AG09319 (cell line): ENCODE results near the gene ACSS2.

Source experiments
- DNase-seq: peaks from one replicate; pipeline ENCODE4 v3.0.0-alpha.2; 2010; ENCODE audit warnings: low read depth; ENCODE audit errors: extremely low read depth
- TF ChIP-seq, protein P1 (sequence below): IDR thresholded peaks from 2 replicates; pipeline ENCODE4 v1.5.1; 2011; ENCODE audit warnings: low read depth, mild to moderate bottlenecking, inconsistent platforms, low read length, moderate library complexity

The ACSS2 gene

DNA sequence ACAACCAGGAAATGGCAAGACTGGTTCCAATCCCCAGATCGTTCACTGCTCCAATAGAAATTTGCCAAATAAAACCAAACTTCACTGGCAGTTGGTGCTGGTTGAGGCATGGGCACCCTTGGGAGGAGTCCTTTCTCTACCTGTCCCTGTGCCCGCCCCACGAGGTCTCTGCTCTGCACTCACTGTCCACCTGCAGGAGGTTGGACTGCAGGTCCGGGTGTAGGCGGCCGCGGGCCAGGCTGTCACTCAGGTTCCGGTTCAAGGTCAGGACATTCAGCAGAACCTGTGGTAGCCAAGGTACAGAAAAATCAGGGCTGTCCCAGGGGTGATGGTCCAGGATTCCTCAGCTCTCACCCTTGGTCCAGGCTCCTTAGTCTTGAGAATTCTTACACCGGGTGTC lies 26.6 kb upstream of the ACSS2 start:
- TF ChIP-seq, protein P1, sequence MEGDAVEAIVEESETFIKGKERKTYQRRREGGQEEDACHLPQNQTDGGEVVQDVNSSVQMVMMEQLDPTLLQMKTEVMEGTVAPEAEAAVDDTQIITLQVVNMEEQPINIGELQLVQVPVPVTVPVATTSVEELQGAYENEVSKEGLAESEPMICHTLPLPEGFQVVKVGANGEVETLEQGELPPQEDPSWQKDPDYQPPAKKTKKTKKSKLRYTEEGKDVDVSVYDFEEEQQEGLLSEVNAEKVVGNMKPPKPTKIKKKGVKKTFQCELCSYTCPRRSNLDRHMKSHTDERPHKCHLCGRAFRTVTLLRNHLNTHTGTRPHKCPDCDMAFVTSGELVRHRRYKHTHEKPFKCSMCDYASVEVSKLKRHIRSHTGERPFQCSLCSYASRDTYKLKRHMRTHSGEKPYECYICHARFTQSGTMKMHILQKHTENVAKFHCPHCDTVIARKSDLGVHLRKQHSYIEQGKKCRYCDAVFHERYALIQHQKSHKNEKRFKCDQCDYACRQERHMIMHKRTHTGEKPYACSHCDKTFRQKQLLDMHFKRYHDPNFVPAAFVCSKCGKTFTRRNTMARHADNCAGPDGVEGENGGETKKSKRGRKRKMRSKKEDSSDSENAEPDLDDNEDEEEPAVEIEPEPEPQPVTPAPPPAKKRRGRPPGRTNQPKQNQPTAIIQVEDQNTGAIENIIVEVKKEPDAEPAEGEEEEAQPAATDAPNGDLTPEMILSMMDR: no peak
- DNase-seq: no peak

DNA sequence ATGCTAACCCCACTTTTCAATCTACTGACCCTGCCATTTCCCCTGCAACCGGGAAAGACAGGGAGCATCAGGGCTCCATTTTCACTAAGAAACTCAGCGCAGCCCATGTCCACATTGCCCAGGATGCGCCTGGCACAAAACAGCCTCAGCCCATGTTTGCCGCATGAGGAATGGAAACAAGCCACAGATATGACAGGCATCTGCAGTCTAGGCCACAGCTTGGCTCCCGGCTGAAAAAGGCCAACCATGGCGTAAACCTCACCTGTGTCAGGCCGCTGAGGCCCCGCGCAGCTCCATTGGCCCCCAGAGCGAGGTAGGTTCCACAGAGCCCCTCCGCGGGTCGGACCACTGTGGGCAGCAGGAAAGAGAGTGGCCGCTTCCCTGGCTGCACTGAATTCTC lies 25.4 kb upstream of the ACSS2 start:
- no peak for DNase-seq
- TF ChIP-seq, protein P1: no peak

DNA sequence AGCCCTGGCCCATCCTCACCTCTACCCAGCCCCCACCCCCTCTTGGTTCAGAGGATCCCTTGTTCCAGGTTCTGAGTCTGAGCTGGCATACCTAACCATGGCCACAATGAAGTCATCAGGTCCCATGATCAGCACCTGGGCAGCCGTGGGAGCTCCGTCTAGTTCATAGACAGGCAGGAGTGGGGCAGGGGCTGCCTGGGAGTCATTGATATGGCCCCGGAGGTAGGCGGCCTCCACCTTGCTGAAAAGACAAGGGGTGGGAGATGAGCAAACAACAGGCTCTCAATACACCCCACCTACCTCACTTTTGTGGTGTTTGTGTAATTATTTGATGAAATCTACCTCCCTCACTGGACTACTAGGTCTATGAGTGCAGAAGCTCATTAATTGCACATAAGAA lies 24.1 kb upstream of the ACSS2 start:
- DNase-seq: no peak
- TF ChIP-seq, protein P1: no peak

DNA sequence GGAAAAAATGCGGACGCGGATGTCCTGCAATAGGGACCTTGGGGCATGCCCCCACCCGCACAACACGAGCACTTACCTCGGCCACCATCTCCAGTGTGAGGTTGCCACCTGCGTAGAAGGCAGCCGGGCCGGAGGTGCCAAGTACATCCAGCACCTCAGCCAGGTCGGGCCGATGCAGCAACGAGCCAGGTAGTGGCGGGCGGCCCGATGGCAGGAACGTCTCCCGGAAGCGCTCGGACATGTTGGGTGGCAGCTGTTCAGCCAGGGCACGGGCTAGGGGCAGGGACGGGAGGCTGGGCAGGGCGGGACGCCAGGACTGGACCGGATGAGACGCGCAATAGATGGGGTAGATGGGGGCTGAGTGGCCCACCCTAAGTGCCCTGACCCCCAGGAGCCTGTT lies 17.0 kb upstream of the ACSS2 start:
- DNase-seq: no peak
- TF ChIP-seq, protein P1: no peak

DNA sequence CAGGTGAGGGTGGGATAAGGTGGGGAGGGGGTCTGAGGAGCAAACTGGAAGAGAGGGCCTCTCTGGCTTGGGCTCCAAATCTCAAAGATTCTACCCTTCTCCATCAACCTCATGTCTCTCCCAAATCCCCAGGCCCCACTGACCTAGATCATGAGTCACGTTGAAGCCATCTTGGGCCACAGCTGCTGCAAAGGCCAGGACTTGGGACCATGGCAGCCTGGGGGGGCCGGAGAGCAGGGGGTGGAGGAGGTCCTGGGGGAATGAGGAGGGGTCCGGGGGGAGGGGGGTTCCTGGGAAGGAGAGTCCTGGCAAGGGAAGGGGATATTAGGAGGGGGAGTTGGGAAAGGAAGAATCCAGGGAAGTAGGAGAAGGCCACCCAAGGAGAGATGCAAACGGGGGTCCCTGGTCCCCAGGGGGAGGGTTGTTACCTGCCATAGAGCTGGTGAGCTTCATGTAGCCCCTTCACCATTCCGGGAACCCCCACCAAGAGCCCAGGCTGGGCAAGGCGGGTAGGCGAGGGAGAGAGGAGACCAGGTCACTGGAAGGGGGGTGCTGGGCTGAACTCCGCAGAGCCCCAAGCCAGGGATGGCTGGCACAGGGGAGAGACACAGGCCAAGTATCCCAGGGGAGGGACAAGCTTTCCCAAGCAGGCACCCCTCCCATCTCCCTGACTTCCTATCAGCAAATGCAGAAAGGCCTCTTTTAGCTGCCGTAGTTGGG lies 16.4 kb upstream of the ACSS2 start:
- TF ChIP-seq, protein P1: no peak
- no peak for DNase-seq

DNA sequence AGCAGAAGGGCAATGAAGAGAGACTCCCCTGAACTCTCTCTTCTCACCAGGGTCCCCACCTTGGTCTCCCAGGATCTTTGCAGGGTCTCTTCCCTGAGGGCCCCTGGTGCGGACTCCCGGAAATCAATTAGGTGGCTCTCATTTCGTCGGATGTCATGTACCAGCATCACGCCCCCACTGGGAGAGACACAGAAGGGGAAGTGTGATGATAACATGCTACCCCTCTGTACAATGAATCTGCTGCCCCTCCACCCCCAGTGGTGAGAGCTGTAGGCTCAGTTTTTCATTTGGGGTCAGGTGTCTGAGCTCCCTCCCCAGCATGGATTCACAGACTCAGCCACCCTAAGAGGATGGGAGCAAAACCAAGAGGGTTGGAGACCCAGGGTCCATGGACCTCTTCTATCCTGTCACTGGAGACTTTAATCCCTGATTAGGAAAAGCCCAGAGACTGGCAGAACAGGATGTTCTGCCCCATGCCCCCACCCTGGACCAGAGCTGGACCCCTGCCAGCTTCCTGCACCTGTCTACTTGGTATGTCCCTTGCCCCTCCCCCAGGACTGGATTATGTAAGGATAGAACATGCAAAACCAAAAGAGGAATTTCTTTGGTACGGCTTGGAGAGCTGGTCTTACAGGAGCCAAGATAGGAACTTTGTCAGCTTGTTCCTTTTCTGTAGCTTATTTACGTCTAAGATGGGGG lies 14.9 kb upstream of the ACSS2 start:
- TF ChIP-seq, protein P1: no peak
- no peak for DNase-seq

DNA sequence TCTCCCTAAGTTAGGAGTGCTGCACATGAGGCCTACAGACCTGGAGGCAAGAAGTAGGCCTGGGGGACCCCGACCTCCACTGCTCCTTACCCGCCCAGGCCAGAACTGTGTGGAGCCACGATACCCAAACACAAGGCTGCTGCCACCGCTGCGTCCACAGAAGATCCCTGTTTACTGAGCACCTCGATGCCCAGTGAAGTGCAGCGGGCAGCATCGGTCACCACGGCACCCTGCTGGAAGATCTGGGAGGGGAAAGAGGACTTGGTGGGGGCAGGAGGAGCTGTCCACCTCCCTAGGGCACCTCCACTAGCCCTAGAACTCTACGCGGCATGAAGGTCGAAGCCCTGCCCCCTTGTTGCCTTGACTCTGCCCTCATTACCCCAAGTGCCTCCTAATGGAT lies 13.7 kb upstream of the ACSS2 start:
- TF ChIP-seq, protein P1: no peak
- DNase-seq: no peak
